ENCODE measurements around the gene LIN28B.

GRCh38 chr6:105057160-105057559, 100.3 kb downstream of the LIN28B start:
- TF ChIP-seq, protein P1, sequence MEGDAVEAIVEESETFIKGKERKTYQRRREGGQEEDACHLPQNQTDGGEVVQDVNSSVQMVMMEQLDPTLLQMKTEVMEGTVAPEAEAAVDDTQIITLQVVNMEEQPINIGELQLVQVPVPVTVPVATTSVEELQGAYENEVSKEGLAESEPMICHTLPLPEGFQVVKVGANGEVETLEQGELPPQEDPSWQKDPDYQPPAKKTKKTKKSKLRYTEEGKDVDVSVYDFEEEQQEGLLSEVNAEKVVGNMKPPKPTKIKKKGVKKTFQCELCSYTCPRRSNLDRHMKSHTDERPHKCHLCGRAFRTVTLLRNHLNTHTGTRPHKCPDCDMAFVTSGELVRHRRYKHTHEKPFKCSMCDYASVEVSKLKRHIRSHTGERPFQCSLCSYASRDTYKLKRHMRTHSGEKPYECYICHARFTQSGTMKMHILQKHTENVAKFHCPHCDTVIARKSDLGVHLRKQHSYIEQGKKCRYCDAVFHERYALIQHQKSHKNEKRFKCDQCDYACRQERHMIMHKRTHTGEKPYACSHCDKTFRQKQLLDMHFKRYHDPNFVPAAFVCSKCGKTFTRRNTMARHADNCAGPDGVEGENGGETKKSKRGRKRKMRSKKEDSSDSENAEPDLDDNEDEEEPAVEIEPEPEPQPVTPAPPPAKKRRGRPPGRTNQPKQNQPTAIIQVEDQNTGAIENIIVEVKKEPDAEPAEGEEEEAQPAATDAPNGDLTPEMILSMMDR (IDR thresholded peaks at IDR 0.05), result no peak
- no peak for TF ChIP-seq POLR2A (IDR thresholded peaks at IDR 0.05)
- TF ChIP-seq POLR2AphosphoS5 (IDR thresholded peaks at IDR 0.05), result no peak
